Colonic mucosa (tissue), 4 donors: ENCODE results near the gene NSG1. TPM values are rescaled to one million over a fixed set of nuclear protein-coding genes. Genes with fewer than 3 reads are reported as not detected.

Source experiments
- DNase-seq: peaks from one replicate; pipeline ENCODE4 v3.0.0-alpha.2; 2020
- H3K27ac ChIP-seq: fragments of 200-600 bp; one replicate; pipeline ENCODE4 v1.8.0; 2021
- H3K27me3 ChIP-seq: fragments of 200-600 bp; one replicate; pipeline ENCODE4 v1.8.0; 2021
- H3K36me3 ChIP-seq: fragments of 200-600 bp; one replicate; pipeline ENCODE4 v1.8.0; 2021
- H3K4me1 ChIP-seq: fragments of 200-600 bp; one replicate; pipeline ENCODE4 v1.8.0; 2021; ENCODE audit warnings: mild to moderate bottlenecking
- H3K4me3 ChIP-seq: fragments of 200-600 bp; one replicate; pipeline ENCODE4 v1.8.0; 2021
- H3K9ac ChIP-seq, 2 donors: one replicate each; pipeline ENCODE4 v1.7.0; 2013; ENCODE audit warnings: control low read depth in 2 of 2, low read depth in 2 of 2, low read length in 2 of 2
- H3K9me3 ChIP-seq: fragments of 200-600 bp; one replicate; pipeline ENCODE4 v1.8.0; 2021
- CTCF ChIP-seq: fragments of 200-600 bp; IDR thresholded peaks from one replicate; pipeline ENCODE4 v1.8.0; 2022; ENCODE audit warnings: antibody characterized with exemption, mild to moderate bottlenecking
- intact Hi-C: fragments of 100-400 bp; cut with DNase I; formaldehyde crosslinking; loops from one replicate; pipeline ENCODE4 v1.14.1; 2022
- total RNA-seq, 2 donors: library from RNA; stranded (reverse); fragmentation: NEBNext Ultra II Directional in 1 of 2; extraction: Animal tissue kit (Norgen Biotek cat#: 25700) in 1 of 2; gene quantifications; one replicate each; pipeline ENCODE4 v1.2.1, GENCODE V29; 2021
- donor health status: healthy.
- donor health status: DM: no; HTN: no; CAD: no.
- donor health status: DM: no; HTN: no; CAD: no.

NSG1 gene
- total RNA-seq, 2 donors from 2014 or later: 2.4 to 5.9 TPM

- Histone ChIP-seq H3K4me3 (no peak overlapping the region), H3K36me3 (no peaks in the 10 kb centered on the region), H3K9me3 (no peaks in the 10 kb centered on the region), H3K27ac (no peak overlapping the region), H3K4me1 (no peaks in the 10 kb centered on the region), H3K27me3 (no peaks in the 10 kb centered on the region), H3K9ac (no peak overlapping the region)
- no peak for DNase-seq
- no peak for TF ChIP-seq CTCF
- intact Hi-C loops: no loop called here
Observed at GRCh38 chr4:4356106-4357041, 30.5 kb upstream of the NSG1 start.

- no peak overlapping the region for H3K27ac ChIP-seq
- intact Hi-C loops: no loop called here
- H3K36me3 ChIP-seq: no peaks in the 10 kb centered on the region
- DNase-seq: no peak
- no peaks in the 10 kb centered on the region for H3K9me3 ChIP-seq
- no peak overlapping the region for H3K4me3 ChIP-seq
- no peaks in the 10 kb centered on the region for H3K4me1 ChIP-seq
- H3K27me3 ChIP-seq: no peaks in the 10 kb centered on the region
- no peak overlapping the region for H3K9ac ChIP-seq
- no peak for TF ChIP-seq CTCF
Observed at GRCh38 chr4:4358093-4358854, 28.6 kb upstream of the NSG1 start.

DNA sequence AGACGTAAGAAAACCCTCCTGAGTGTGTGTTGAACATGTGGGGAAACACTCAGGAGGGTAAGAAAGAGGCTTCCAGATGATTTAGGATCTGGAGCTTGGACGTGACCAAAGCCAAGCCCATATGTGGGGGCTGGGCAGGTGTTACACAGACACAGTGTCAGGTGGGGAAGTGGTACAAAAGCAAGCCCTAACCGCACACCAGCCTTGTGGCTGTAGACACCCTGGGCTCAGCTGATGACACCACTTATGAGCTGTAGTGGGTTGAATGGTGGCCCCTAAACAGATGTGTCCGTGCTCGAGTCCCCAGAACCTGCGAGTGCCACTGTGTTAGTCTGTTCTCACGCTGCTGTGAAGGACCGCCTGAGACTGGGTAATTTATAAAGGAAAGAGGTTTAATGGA, 25.0 kb upstream of the NSG1 start:
- intact Hi-C loops: no loop called here
- no peak for TF ChIP-seq CTCF
- H3K4me1 ChIP-seq: no peaks in the 10 kb centered on the region
- no peak for DNase-seq
- H3K27me3 ChIP-seq: no peaks in the 10 kb centered on the region
- no peak overlapping the region for H3K27ac ChIP-seq
- H3K36me3 ChIP-seq: no peaks in the 10 kb centered on the region
- no peak overlapping the region for H3K4me3 ChIP-seq
- no peak overlapping the region for H3K9ac ChIP-seq
- no peaks in the 10 kb centered on the region for H3K9me3 ChIP-seq

DNA sequence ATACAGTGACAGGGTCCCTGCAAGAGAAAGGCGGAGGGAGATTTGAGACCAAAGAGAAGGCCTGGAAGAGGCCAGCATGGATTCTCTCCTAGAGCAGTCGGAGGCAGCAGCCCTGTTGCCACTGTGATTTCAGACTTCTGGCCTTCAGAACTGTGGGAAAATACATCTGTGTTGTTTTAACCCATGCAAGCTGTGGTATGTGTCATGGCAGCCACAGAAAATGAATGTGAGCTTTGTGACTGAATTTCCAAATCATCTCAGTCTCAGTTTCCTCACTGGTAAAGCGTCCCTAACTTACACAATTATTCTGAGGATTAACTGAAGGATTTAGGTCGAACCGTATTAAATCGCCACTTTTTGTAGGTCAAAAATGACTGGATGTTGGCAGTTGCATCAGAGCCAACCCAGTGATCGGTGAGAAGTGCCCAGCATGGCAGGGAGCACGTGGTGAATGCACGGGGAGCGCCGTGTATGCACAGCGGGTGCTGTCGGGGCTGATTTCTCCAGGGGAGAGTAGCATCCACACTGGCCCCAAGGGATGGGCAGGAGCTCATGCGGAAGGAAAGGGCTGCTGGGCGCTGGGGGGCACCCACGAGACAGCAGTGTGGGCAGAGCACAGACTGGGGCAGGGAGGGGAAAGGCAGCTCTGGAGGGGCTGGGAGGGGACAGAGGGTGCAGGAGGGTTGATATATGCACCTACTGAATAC, 23.8 kb upstream of the NSG1 start:
- intact Hi-C loops: no loop called here
- DNase-seq: no peak

More for the DNA sequence above, 23.8 kb upstream of the NSG1 start:
- no peaks in the 10 kb centered on the region for H3K27me3 ChIP-seq
- no peak for TF ChIP-seq CTCF
- H3K27ac ChIP-seq: no peak overlapping the region
- no peaks in the 10 kb centered on the region for H3K4me1 ChIP-seq
- no peaks in the 10 kb centered on the region for H3K9me3 ChIP-seq
- no peak overlapping the region for H3K9ac ChIP-seq
- no peaks in the 10 kb centered on the region for H3K36me3 ChIP-seq
- no peak overlapping the region for H3K4me3 ChIP-seq
